ENCODE measurements around the gene PLEKHM3. TPM values are rescaled to one million over a fixed set of nuclear protein-coding genes. Genes with fewer than 3 reads are reported as not detected.
A peak's percentile ranks its signal among the peaks of the same experiment; 100 is the strongest.

The PLEKHM3 gene
- total RNA-seq, 4 donors from 2014 or later = 5.6 to 8.8 (median 6.8) TPM

GRCh38 chr2:208069186-208069585, 43.9 kb upstream of the PLEKHM3 start:
- in situ Hi-C loops (cut with MboI; ENCODE audit: low sequenced_read_pairs in 4 of 4) = loop anchor here (10.0 kb wide), 1 partner anchor 324 kb away; no protein-coding TSS in a partner anchor
- Histone ChIP-seq H3K4me3 (no peak overlapping the region), H3K27ac (no peak overlapping the region), H3K9me3 (no peaks in the 10 kb centered on the region), H3K36me3 (no peaks in the 10 kb centered on the region), H3K27me3 (no peaks in the 10 kb centered on the region), H3K4me1 (no peaks in the 10 kb centered on the region)
- DNase-seq = no peak
- intact Hi-C loops (cut with DNase I; ENCODE audit: low total_unique reads) = no loop called here
- ATAC-seq = no peak
- no peak for TF ChIP-seq CTCF (IDR thresholded peaks at IDR 0.05 in 4 of 5, conservative IDR thresholded peaks at IDR 0.05 in 1 of 5)
- TF ChIP-seq POLR2A (IDR thresholded peaks at IDR 0.05) = no peak

GRCh38 chr2:208066016-208066415, 40.7 kb upstream of the PLEKHM3 start:
- TF ChIP-seq CTCF (IDR thresholded peaks at IDR 0.05 in 4 of 5, conservative IDR thresholded peaks at IDR 0.05 in 1 of 5) (no peak), POLR2A (IDR thresholded peaks at IDR 0.05) (no peak)
- H3K27me3 ChIP-seq = no peaks in the 10 kb centered on the region
- H3K9me3 ChIP-seq = no peaks in the 10 kb centered on the region
- no peak overlapping the region for H3K4me3 ChIP-seq
- intact Hi-C loops (cut with DNase I; ENCODE audit: low total_unique reads) (no loop called here), in situ Hi-C loops (cut with MboI; ENCODE audit: low sequenced_read_pairs in 4 of 4) (loop anchor here (10.0 kb wide), 1 partner anchor 321 kb away; no protein-coding TSS in a partner anchor)
- H3K4me1 ChIP-seq = no peaks in the 10 kb centered on the region
- no peak overlapping the region for H3K27ac ChIP-seq
- ATAC-seq = no peak
- no peak for DNase-seq
- no peaks in the 10 kb centered on the region for H3K36me3 ChIP-seq

- H3K4me3 ChIP-seq = no peak overlapping the region
- in situ Hi-C loops (cut with MboI; ENCODE audit: low sequenced_read_pairs in 4 of 4) (loop anchor here (10.0 kb wide), 1 partner anchor 321 kb away; no protein-coding TSS in a partner anchor), intact Hi-C loops (cut with DNase I; ENCODE audit: low total_unique reads) (no loop called here)
Measured at GRCh38 chr2:208065476-208065875, 40.1 kb upstream of the PLEKHM3 start.

GRCh38 chr2:208064220-208064961, 39.1 kb upstream of the PLEKHM3 start:
- no peaks in the 10 kb centered on the region for H3K27me3 ChIP-seq
- TF ChIP-seq CTCF (IDR thresholded peaks at IDR 0.05 in 4 of 5, conservative IDR thresholded peaks at IDR 0.05 in 1 of 5) = no peak
- no peak for TF ChIP-seq POLR2A (IDR thresholded peaks at IDR 0.05)
- no peaks in the 10 kb centered on the region for H3K9me3 ChIP-seq
- no peak overlapping the region for H3K4me3 ChIP-seq
- peak in 1 of 2 donors; percentile 41 for ATAC-seq
- no peak for DNase-seq
- intact Hi-C loops (cut with DNase I; ENCODE audit: low total_unique reads) = no loop called here
- no peaks in the 10 kb centered on the region for H3K36me3 ChIP-seq
- no peaks in the 10 kb centered on the region for H3K4me1 ChIP-seq
- in situ Hi-C loops (cut with MboI; ENCODE audit: low sequenced_read_pairs in 4 of 4) = loop anchor here (10.0 kb wide), 1 partner anchor 320 kb away; no protein-coding TSS in a partner anchor
- H3K27ac ChIP-seq = no peak overlapping the region

More at GRCh38 chr2:208065476-208065875, 40.1 kb upstream of the PLEKHM3 start:
- TF ChIP-seq POLR2A (IDR thresholded peaks at IDR 0.05) (no peak), CTCF (IDR thresholded peaks at IDR 0.05 in 4 of 5, conservative IDR thresholded peaks at IDR 0.05 in 1 of 5) (no peak)
- H3K4me1 ChIP-seq = no peaks in the 10 kb centered on the region
- no peaks in the 10 kb centered on the region for H3K36me3 ChIP-seq
- no peak for DNase-seq
- no peak overlapping the region for H3K27ac ChIP-seq
- no peaks in the 10 kb centered on the region for H3K27me3 ChIP-seq
- ATAC-seq = no peak
- H3K9me3 ChIP-seq = no peaks in the 10 kb centered on the region

All from gastrocnemius medialis (tissue), 4 donors.